B cell (primary cell): ENCODE data around the gene LRRN4. TPM values are rescaled to one million over a fixed set of nuclear protein-coding genes. Genes with fewer than 3 reads are reported as not detected.

Source experiments
- ATAC-seq: fragments of 200-7000 bp; cut with Tn5 transposase; one replicate; pipeline ENCODE4 v1.10.0; 2021; ENCODE audit warnings: low read depth, mild to moderate bottlenecking, moderate number of reproducible peaks, moderate library complexity
- CTCF ChIA-PET: fragments of 350-600 bp; sonication (Branson Sonifier 250); formaldehyde crosslinking; loops from one replicate; lab custom pipeline; 2021; ENCODE audit warnings: antibody characterized with exemption, inconsistent platforms; lab: Charles Lee
- POLR2A ChIA-PET: fragments of 350-600 bp; sonication (Branson Sonifier 250); formaldehyde crosslinking; loops from one replicate; lab custom pipeline; 2021; ENCODE audit warnings: antibody characterized with exemption; lab: Charles Lee
- DNase-seq: peaks from one replicate; pipeline ENCODE4 v3.0.0; 2013
- H2AFZ ChIP-seq: 2 replicates; pipeline ENCODE4 v1.6.1; 2012; ENCODE audit warnings: mild to moderate bottlenecking, low read depth, low read length; ENCODE audit not compliant: insufficient read depth, poor library complexity, severe bottlenecking
- H3K27ac ChIP-seq, 2 donors: 1 replicate in 1 of 2; 2 replicates in 1 of 2; pipeline ENCODE4 v1.5.1; 2012 to 2013; ENCODE audit warnings: low read length in 2 of 2, mild to moderate bottlenecking in 2 of 2, moderate library complexity in 1 of 2
- H3K27me3 ChIP-seq, 4 experiments: fragments of 200-600 bp in 1 of 4; sonication (generic) in 1 of 4; replicated peaks in 1 of 4; 1 replicate in 2 of 4; 2 replicates in 2 of 4; pipeline versions ENCODE4 v1.6.1 to v1.7.0; 2013 to 2016; ENCODE audit warnings: low read length in 3 of 4, mild to moderate bottlenecking in 2 of 4, mixed read lengths in 1 of 4, moderate library complexity in 1 of 4; ENCODE audit not compliant: insufficient read depth in 4 of 4, control insufficient read depth in 3 of 4; ENCODE audit errors: control extremely low read depth in 1 of 4
- H3K36me3 ChIP-seq, 2 experiments: replicated peaks in 1 of 2; 1 replicate in 1 of 2; 2 replicates in 1 of 2; pipeline versions ENCODE4 v1.6.1 to v1.7.1; 2013; ENCODE audit warnings: low read length in 1 of 2; ENCODE audit not compliant: insufficient read depth in 2 of 2, control insufficient read depth in 1 of 2; ENCODE audit errors: control extremely low read depth in 1 of 2, extremely low read depth in 1 of 2
- H3K4me1 ChIP-seq, 2 donors: fragments of 200-600 bp in 1 of 2; sonication (generic) in 1 of 2; 1 replicate in 1 of 2; 2 replicates in 1 of 2; pipeline versions ENCODE4 v1.5.1 to v1.6.1; 2013 to 2017; ENCODE audit warnings: low read length in 2 of 2; ENCODE audit not compliant: control insufficient read depth in 2 of 2, insufficient read depth in 2 of 2
- H3K4me2 ChIP-seq: replicated peaks from 2 replicates; pipeline ENCODE3; 2012; ENCODE audit warnings: mild to moderate bottlenecking, low read depth, low read length; ENCODE audit not compliant: poor library complexity, severe bottlenecking
- H3K4me3 ChIP-seq, 5 experiments: fragments of 200-600 bp in 1 of 5; sonication (generic) in 1 of 5; 1 replicate in 3 of 5; 2 replicates in 2 of 5; pipeline versions ENCODE4 v1.5.1 to v1.7.0; 2011 to 2016; ENCODE audit warnings: low read length in 4 of 5, mild to moderate bottlenecking in 4 of 5, low read depth in 2 of 5, control low read depth in 1 of 5, moderate library complexity in 1 of 5; ENCODE audit not compliant: insufficient read depth in 1 of 5; ENCODE audit errors: control extremely low read depth in 1 of 5, extremely low read depth in 1 of 5
- H3K79me2 ChIP-seq: fragments of 200-600 bp; sonication (generic); one replicate; pipeline ENCODE4 v1.6.0; 2016; ENCODE audit warnings: low read length; ENCODE audit not compliant: control insufficient read depth, insufficient read depth
- H3K9ac ChIP-seq: fragments of 200-600 bp; sonication (generic); 2 replicates; pipeline ENCODE4 v1.6.1; 2017; ENCODE audit warnings: mild to moderate bottlenecking, low read length, moderate library complexity
- H3K9me3 ChIP-seq, 3 donors: one replicate each; pipeline versions ENCODE4 v1.6.1 to v1.7.1; 2013; ENCODE audit warnings: low read length in 2 of 3; ENCODE audit not compliant: control insufficient read depth in 2 of 3, insufficient read depth in 1 of 3; ENCODE audit errors: control extremely low read depth in 1 of 3
- H4K20me1 ChIP-seq: 2 replicates; pipeline ENCODE4 v1.6.0; 2012; ENCODE audit warnings: mild to moderate bottlenecking, low read length; ENCODE audit not compliant: insufficient read depth, control insufficient read depth, poor library complexity, severe bottlenecking
- H3K27ac Mint-ChIP-seq: one replicate; pipeline ENCODE4 v1.8.0; 2021; ENCODE audit warnings: mixed read lengths
- H3K27me3 Mint-ChIP-seq: one replicate; pipeline ENCODE4 v1.8.0; 2021; ENCODE audit warnings: mixed read lengths
- H3K4me1 Mint-ChIP-seq: one replicate; pipeline ENCODE4 v1.8.0; 2021; ENCODE audit warnings: mixed read lengths
- H3K4me3 Mint-ChIP-seq: one replicate; pipeline ENCODE4 v1.8.0; 2021; ENCODE audit warnings: mixed read lengths
- H3K9me3 Mint-ChIP-seq: one replicate; pipeline ENCODE4 v1.8.0; 2022; ENCODE audit warnings: mixed read lengths; ENCODE audit not compliant: insufficient read depth
- CTCF ChIP-seq: fragments of 200-600 bp; IDR thresholded peaks from one replicate; pipeline ENCODE4 v1.8.0; 2022; ENCODE audit warnings: antibody characterized with exemption, mild to moderate bottlenecking
- EZH2 ChIP-seq: IDR thresholded peaks from 2 replicates; pipeline ENCODE4 v1.6.1; 2012; ENCODE audit warnings: borderline replicate concordance, low read depth, mild to moderate bottlenecking, moderate library complexity, low read length; ENCODE audit not compliant: insufficient read depth, poor library complexity, severe bottlenecking
- WGBS: methylation state at CpG from one replicate; pipeline ENCODE4 v1.1.5; 2013; ENCODE audit warnings: missing lambda C conversion rate; ENCODE audit not compliant: insufficient coverage; 5-methylcytosine and 5-hydroxymethylcytosine counted together
- intact Hi-C: fragments of 100-400 bp; cut with micrococcal nuclease; formaldehyde crosslinking; loops from one replicate; pipeline ENCODE4 v1.10.0; 2022
- polyA plus RNA-seq: library from polyadenylated mRNA; depleted of rRNA; stranded (reverse); fragments of >200 nt; gene quantifications from 2 replicates; pipeline ENCODE4 v1.2.3, GENCODE V29; 2012
- total RNA-seq, 2 donors: library from RNA; stranded (reverse); fragments of 120-200 nt in 1 of 2; gene quantifications; 1 replicate in 1 of 2; 2 replicates in 1 of 2; pipeline versions ENCODE4 v1.2.3 to v1.2.4, GENCODE V29; 2013 to 2022

Gene LRRN4
- total and polyA plus RNA-seq, 2 donors (not counting 1 experiment from before 2014, with no cell fraction given) = not detected

- H4K20me1 ChIP-seq = peaks cover 19% of the 10 kb centered on the region
- no peaks in the 10 kb centered on the region for H3K27me3 ChIP-seq
- peak overlapping the region; percentile 89 for H3K4me2 ChIP-seq
- Mint-ChIP-seq H3K4me3 (peak overlapping the region; percentile 92), H3K27ac (no peak overlapping the region), H3K27me3 (no peaks in the 10 kb centered on the region), H3K9me3 (no peaks in the 10 kb centered on the region), H3K4me1 (peaks cover 30% of the 10 kb centered on the region)
- no peaks in the 10 kb centered on the region for H3K9me3 ChIP-seq
- peak overlapping the region; percentile 84 for H3K9ac ChIP-seq
- intact Hi-C loops = no loop called here
- TF ChIP-seq EZH2 = no peak
- no peak for TF ChIP-seq CTCF
- ChIA-PET POLR2A (no interaction called here), CTCF (interaction anchor here (0.8 kb wide), 2 partner anchors 10 to 802 kb away, joined by 3 to 7 read pairs; no protein-coding TSS in a partner anchor)
- DNase-seq (no peak), ATAC-seq (no peak)
- no CpG with 5 or more reads among the region's 4 CpGs for WGBS
- H3K79me2 ChIP-seq = peaks cover 21% of the 10 kb centered on the region
- peaks cover 15 to 17% of the 10 kb centered on the region in 2 donors for H3K4me1 ChIP-seq
- no peak overlapping the region for H3K27ac ChIP-seq
- H3K36me3 ChIP-seq = peaks cover 0 to 20% of the 10 kb centered on the region in 2 experiments
- peak overlapping the region in 4 of 5 experiments; percentile 63 to 84 (median 74) for H3K4me3 ChIP-seq
- H2AFZ ChIP-seq = no peak overlapping the region
These were observed 46.7 kb downstream of the LRRN4 start for GRCh38 chr20:6007094-6007528.

GRCh38 chr20:6006603-6006949, 47.3 kb downstream of the LRRN4 start:
- Histone ChIP-seq H3K79me2 (peaks cover 16% of the 10 kb centered on the region), H4K20me1 (peaks cover 18% of the 10 kb centered on the region), H3K9me3 (no peaks in the 10 kb centered on the region), H2AFZ (peak overlapping the region; percentile 93), H3K4me3 (peak overlapping the region; percentile 63 to 84 (median 73)), H3K27ac (peak overlapping the region in 1 of 2 donors; percentile 76), H3K4me1 (peaks cover 15 to 17% of the 10 kb centered on the region in 2 donors), H3K9ac (peak overlapping the region; percentile 84), H3K27me3 (no peaks in the 10 kb centered on the region), H3K4me2 (peak overlapping the region; percentile 89), H3K36me3 (peaks cover 0 to 14% of the 10 kb centered on the region in 2 experiments)
- TF ChIP-seq CTCF = no peak
- no peak for TF ChIP-seq EZH2
- H3K4me3 Mint-ChIP-seq = peak overlapping the region; percentile 92
- peaks cover 30% of the 10 kb centered on the region for H3K4me1 Mint-ChIP-seq
- no peaks in the 10 kb centered on the region for H3K9me3 Mint-ChIP-seq
- H3K27ac Mint-ChIP-seq = peak overlapping the region; percentile 80
- WGBS = 0% methylated on average over 7 of the region's 10 CpGs
- ATAC-seq = no peak
- ChIA-PET CTCF (no interaction called here), POLR2A (no interaction called here)
- intact Hi-C loops = no loop called here
- DNase-seq = no peak
- H3K27me3 Mint-ChIP-seq = no peaks in the 10 kb centered on the region
